ENCODE results near the gene SEPTIN6. TPM values are rescaled to one million over a fixed set of nuclear protein-coding genes. Genes with fewer than 3 reads are reported as not detected.

The SEPTIN6 gene
- total and polyA plus RNA-seq, 2 donors (not counting 3 experiments of a cell fraction or from before 2014, with no cell fraction given): 23.1 to 31.8 TPM

- Histone ChIP-seq H3K79me2 (ENCODE audit: control insufficient read depth, insufficient read depth, low read length) (peaks cover 17% of the 10 kb centered on the region), H3K9ac (replicated peaks; ENCODE audit: extremely low read depth, insufficient read depth, low read length) (no peak overlapping the region), H3K36me3 (ENCODE audit: control insufficient read depth in 2 of 2, extremely low read depth in 1 of 2, insufficient read depth in 2 of 2, low read length in 2 of 2) (no peaks in the 10 kb centered on the region), H3K27ac (ENCODE audit: insufficient read depth, low read depth, low read length) (no peak overlapping the region), H3K9me1 (replicated peaks; ENCODE audit: control insufficient read depth, extremely low read depth, insufficient read depth, low read length) (no peaks in the 10 kb centered on the region), H3K9me3 (replicated peaks; ENCODE audit: control insufficient read depth, insufficient read depth, low read length) (no peaks in the 10 kb centered on the region), H3K27me3 (ENCODE audit: control insufficient read depth in 2 of 2, insufficient read depth in 2 of 2, low read length in 2 of 2) (no peaks in the 10 kb centered on the region), H3K4me1 (ENCODE audit: control insufficient read depth, extremely low read depth, insufficient read depth, low read length) (peaks cover 7% of the 10 kb centered on the region), H3K4me2 (ENCODE audit: insufficient read depth, low read length) (no peak overlapping the region), H3K4me3 (replicated peaks in 1 of 3; ENCODE audit: insufficient read depth in 1 of 3, low read depth in 1 of 3, low read length in 3 of 3) (no peak overlapping the region), H2AFZ (ENCODE audit: low read depth, low read length) (no peak overlapping the region), H4K20me1 (replicated peaks; ENCODE audit: control insufficient read depth, extremely low read depth, insufficient read depth, low read length) (no peaks in the 10 kb centered on the region)
- FAIRE-seq (no peak), DNase-seq (ENCODE audit: low read depth, low spot score) (no peak)
- TF ChIP-seq MAX (IDR thresholded peaks at IDR 0.05; ENCODE audit: insufficient read depth, insufficient read length): no peak
- peak in 1 of 2 donors; percentile 2 for TF ChIP-seq CTCF (IDR thresholded peaks at IDR 0.05; ENCODE audit: extremely low read depth in 1 of 2, insufficient read depth in 1 of 2, low read depth in 1 of 2, low read length in 2 of 2)
- BruUV-seq (replicated peaks): no TSS peak
- dilution Hi-C loops (cut with MboI; ENCODE audit: extremely low pct_ligation_motif_present, low sequenced_read_pairs) (no loop called here), intact Hi-C loops (cut with micrococcal nuclease) (loop anchor here (5.0 kb wide), 3 partner anchors 37 to 177 kb away; partner anchors contain the start of genes NDUFA1 and RNF113A)
- POLR2A ChIA-PET: interaction anchor here (1.7 kb wide), 1 partner anchor 19 kb away, joined by 5 read pairs; no protein-coding TSS in a partner anchor
- CTCF ChIA-PET: interaction anchor here (1.0 to 5.3 kb wide), 3 partner anchors 31 to 85 kb away, joined by 3 to 32 read pairs (median 8); no protein-coding TSS in a partner anchor
Observed at GRCh38 chrX:119694601-119695534, 1.9 kb upstream of the SEPTIN6 start.

All from endothelial cell of umbilical vein (primary cell).